Measurements from ENCODE around the gene P2RX2.

Gene P2RX2

GRCh38 chr12:132570635-132571034 lies 47.9 kb upstream of the P2RX2 start:
- Histone ChIP-seq H3K9me3 (ENCODE audit: control insufficient read depth, insufficient read depth, low read length) (no peaks in the 10 kb centered on the region), H4K20me1 (ENCODE audit: control insufficient read depth, insufficient read depth, low read depth, low read length) (no peaks in the 10 kb centered on the region; the same call in none of the 2 replicates), H3K4me1 (ENCODE audit: control insufficient read depth, low read length) (no peaks in the 10 kb centered on the region), H3K4me3 (ENCODE audit: low read length) (no peak overlapping the region), H3K36me3 (ENCODE audit: control insufficient read depth, low read length) (peaks cover 19% of the 10 kb centered on the region; the same call in 1 of the 2 replicates), H3K27ac (ENCODE audit: low read depth, low read length) (no peak overlapping the region), H3F3A (ENCODE audit: control insufficient read depth, insufficient read depth) (no peaks in the 10 kb centered on the region), H3K4me2 (ENCODE audit: low read length) (no peak overlapping the region), H3K27me3 (ENCODE audit: control insufficient read depth, low read length) (no peaks in the 10 kb centered on the region), H3K9me2 (replicated peaks; ENCODE audit: control insufficient read depth, low read length) (no peaks in the 10 kb centered on the region), H3K79me2 (ENCODE audit: control insufficient read depth, low read length) (peaks cover 27% of the 10 kb centered on the region)
- TF ChIP-seq CTCF (IDR thresholded peaks at IDR 0.05; ENCODE audit: low read depth, low read length, poor library complexity, severe bottlenecking): no peak
- TF ChIP-seq EZH2phosphoT487 (IDR thresholded peaks at IDR 0.05; ENCODE audit: borderline replicate concordance, low read length): no peak

GRCh38 chr12:132571051-132571450 lies 47.5 kb upstream of the P2RX2 start:
- Histone ChIP-seq H3K27ac (ENCODE audit: low read depth, low read length) (no peak overlapping the region), H3F3A (ENCODE audit: control insufficient read depth, insufficient read depth) (no peaks in the 10 kb centered on the region), H4K20me1 (ENCODE audit: control insufficient read depth, insufficient read depth, low read depth, low read length) (no peaks in the 10 kb centered on the region; the same call in 1 of the 2 replicates), H3K4me2 (ENCODE audit: low read length) (no peak overlapping the region), H3K79me2 (ENCODE audit: control insufficient read depth, low read length) (peaks cover 23% of the 10 kb centered on the region), H3K36me3 (ENCODE audit: control insufficient read depth, low read length) (peaks cover 17% of the 10 kb centered on the region; the same call in 1 of the 2 replicates), H3K9me2 (replicated peaks; ENCODE audit: control insufficient read depth, low read length) (no peaks in the 10 kb centered on the region), H3K4me3 (ENCODE audit: low read length) (no peak overlapping the region), H3K9me3 (ENCODE audit: control insufficient read depth, insufficient read depth, low read length) (no peaks in the 10 kb centered on the region), H3K4me1 (ENCODE audit: control insufficient read depth, low read length) (no peaks in the 10 kb centered on the region), H3K27me3 (ENCODE audit: control insufficient read depth, low read length) (no peaks in the 10 kb centered on the region)
- TF ChIP-seq CTCF (IDR thresholded peaks at IDR 0.05; ENCODE audit: low read depth, low read length, poor library complexity, severe bottlenecking): no peak
- no peak for TF ChIP-seq EZH2phosphoT487 (IDR thresholded peaks at IDR 0.05; ENCODE audit: borderline replicate concordance, low read length)

- Histone ChIP-seq H3K4me3 (ENCODE audit: low read length) (no peak overlapping the region), H4K20me1 (ENCODE audit: control insufficient read depth, insufficient read depth, low read depth, low read length) (no peaks in the 10 kb centered on the region; the same call in 1 of the 2 replicates), H3K36me3 (ENCODE audit: control insufficient read depth, low read length) (peaks cover 19% of the 10 kb centered on the region; the same call in 1 of the 2 replicates), H3K9me3 (ENCODE audit: control insufficient read depth, insufficient read depth, low read length) (no peaks in the 10 kb centered on the region), H3F3A (ENCODE audit: control insufficient read depth, insufficient read depth) (no peaks in the 10 kb centered on the region), H3K4me1 (ENCODE audit: control insufficient read depth, low read length) (no peaks in the 10 kb centered on the region), H3K9me2 (replicated peaks; ENCODE audit: control insufficient read depth, low read length) (no peaks in the 10 kb centered on the region), H3K79me2 (ENCODE audit: control insufficient read depth, low read length) (peaks cover 18% of the 10 kb centered on the region), H3K27ac (ENCODE audit: low read depth, low read length) (no peak overlapping the region), H3K27me3 (ENCODE audit: control insufficient read depth, low read length) (no peaks in the 10 kb centered on the region), H3K4me2 (ENCODE audit: low read length) (no peak overlapping the region)
- TF ChIP-seq CTCF (IDR thresholded peaks at IDR 0.05; ENCODE audit: low read depth, low read length, poor library complexity, severe bottlenecking) (no peak), EZH2phosphoT487 (IDR thresholded peaks at IDR 0.05; ENCODE audit: borderline replicate concordance, low read length) (no peak)
These were observed 47.0 kb upstream of the P2RX2 start for GRCh38 chr12:132571598-132571997.
